SIG-M5 (cell line): Measurements from ENCODE around the gene FBXL20.

Experiments used
- DNase-seq: peaks from one replicate; lab custom pipeline; 2025; lab: John Stamatoyannopoulos, UW

Gene FBXL20

DNA sequence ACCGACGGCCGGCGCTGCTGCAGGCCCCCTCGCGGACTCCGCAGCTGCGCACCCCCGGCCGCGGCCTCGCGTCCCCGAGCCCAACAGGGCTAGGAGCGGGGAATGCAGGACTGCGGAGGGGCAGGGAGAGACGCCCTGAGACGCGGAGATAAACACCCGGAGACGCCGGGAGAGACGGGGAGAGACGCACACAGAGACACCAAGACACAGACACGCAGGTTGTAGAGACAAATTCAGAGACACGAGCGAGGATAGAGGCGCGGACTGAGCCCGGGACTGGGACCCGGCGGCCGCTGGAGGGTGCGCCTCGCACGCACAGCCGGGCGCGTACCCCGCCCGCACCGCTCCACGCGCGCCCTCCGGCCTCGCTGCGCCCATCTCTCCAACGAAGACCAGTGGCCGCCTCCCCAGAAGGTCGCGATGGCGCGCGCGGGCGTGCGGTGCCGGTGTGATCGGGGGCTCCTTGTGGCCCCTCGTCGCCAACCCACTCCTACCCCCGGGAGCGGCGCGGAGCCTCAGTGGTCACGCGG, 176.6 kb downstream of the FBXL20 start:
- DNase-seq: no peak

DNA sequence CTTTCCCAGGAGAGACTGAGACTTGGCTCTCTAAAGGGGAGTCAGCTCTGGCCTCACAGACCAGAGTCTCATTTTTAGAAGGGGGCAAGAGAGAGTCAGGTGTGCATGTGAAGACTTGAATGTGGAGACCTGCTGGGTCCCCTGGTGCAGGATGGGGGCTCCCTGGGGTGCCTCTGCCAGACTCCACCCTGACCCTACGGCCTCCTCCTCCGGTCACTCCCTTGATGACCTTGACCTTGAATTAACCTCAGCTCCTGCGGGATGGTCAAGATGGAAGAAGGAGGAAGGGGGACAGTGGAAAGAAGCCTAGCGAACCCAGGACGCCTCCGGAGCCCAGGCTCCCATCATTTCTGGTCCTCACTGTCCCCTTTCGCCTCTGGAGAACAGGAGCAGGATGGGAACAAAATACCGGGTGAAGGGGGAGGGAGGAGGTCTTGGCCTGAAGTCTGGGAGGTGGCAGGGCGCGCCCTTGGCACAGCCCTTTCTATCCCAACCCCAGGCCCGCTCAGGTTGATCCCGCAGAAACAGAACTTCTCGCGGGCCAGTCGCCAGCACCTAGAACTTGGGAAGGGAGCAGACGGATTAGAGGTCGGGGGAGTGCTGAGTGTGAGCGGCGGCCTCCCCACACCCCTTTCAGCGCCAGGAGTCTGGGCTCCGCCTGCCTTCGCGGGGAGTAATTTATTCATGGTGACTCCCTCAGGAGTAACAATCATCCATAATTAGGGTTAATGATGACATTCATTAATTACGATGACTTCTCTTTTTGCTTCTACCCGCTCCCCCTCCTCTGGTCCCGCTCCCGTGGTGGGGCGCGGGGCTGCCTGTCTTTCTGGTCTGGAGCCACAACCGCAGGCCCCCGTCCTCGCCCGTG, 177.3 kb downstream of the FBXL20 start:
- DNase-seq: no peak

DNA sequence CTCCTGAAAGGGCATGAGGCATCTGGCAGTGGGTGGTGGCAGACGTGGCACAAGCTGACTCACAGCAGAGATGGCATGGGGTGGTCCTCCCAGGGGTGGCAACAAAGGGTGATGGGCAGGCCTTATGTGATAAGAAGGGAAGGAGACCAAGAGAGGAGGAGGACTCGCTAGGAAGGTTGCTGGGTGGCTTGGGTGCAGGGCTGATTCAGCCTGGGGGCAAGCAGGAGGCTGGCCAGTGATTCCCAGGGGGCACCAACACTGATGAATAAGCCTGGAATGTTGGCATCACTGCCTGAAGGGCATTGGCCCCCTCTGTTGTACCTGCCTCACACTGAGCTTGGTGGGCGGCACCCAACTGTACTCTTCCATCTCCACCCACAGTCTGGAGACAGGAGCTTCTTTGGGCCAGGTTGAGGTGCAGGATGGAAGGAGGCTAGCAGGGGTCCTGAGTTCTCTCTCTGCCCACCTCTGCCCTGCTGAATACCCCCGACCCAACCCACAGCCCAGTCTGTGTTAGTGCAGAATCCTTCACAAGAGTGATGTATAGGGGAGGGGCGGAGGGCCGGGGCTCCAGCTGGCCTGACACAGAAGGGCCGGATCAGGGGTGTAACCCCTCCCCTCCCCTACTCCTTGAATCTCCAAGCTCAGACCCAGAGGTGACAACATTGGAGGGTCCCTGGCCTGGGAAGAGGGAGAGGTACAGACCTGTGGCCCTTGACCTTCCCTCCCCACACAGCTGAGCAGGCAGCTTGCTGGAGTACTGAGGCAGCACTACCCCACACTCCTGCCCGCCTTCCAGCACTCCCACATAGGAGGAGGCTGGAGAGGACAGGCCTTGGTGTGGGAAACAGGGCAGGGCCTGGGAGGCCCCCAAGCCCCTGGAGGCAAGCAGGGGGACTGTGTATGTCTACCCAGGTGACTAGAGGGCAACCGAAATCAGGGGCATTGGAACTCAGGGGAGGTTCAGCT, 178.3 kb downstream of the FBXL20 start:
- DNase-seq: no peak

DNA sequence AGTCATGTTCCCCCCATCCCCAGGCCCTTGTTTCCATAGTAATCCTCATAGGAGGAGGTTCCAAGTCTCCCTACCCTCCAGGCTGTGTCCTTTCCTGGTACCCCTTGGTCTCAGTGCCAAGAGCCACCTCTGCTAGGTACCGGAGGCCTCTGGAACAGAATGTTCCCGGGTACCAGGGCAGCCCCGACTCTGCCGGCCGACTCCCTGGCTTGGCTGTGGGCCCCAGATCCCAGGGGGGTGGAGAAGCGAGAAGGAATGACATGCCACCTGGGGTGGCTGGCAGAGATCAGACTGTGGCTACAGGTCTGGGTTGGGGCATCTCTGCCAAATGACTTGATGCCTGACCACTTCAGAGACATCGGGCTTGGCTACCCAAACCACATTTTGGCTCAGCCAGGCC, 179.3 kb downstream of the FBXL20 start:
- no peak for DNase-seq

DNA sequence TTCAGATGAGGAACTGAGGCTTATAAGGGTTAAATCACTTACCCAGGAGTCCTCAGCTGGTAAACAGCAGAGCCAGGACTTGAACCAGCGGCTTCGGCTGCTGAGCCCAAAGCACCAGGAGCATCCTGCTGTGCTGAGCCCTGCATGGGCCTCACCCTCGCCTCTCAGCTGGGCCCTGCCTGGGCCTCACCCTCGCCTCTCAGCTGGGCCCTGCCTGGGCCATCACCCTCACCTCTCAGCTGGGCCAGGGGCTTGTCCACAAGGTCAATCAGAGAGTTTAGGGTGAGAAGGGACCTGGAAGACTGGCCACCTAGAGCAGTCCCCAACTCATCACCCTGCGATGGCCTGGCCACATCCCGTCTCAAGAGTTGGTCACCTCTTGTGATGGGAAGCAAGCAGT, 179.9 kb downstream of the FBXL20 start:
- DNase-seq: no peak

DNA sequence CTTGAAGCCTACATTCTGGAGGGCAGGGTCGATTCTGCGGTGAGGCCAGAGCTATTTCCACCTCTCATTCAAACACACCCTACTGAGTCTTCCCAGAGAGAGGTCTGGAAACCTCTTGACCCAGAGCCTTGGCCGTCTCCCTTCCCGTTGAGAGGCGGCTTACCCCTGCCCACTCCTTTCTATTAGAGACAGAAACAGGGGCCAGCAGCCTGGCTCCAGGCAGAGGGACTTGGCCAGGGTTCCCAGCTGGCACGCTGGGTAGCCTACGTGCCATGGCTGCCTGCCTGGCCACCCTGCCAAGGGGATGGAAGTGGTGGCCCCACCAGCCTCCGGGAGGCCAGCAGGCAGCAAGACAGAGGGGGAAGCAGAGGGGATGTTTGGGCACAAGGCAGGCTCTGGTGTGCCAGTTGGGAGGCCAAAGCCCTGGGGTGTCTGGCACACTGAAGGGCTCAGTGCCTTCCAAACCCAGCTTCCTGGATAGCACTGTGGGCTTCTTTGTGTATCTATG, 181.7 kb downstream of the FBXL20 start:
- no peak for DNase-seq

DNA sequence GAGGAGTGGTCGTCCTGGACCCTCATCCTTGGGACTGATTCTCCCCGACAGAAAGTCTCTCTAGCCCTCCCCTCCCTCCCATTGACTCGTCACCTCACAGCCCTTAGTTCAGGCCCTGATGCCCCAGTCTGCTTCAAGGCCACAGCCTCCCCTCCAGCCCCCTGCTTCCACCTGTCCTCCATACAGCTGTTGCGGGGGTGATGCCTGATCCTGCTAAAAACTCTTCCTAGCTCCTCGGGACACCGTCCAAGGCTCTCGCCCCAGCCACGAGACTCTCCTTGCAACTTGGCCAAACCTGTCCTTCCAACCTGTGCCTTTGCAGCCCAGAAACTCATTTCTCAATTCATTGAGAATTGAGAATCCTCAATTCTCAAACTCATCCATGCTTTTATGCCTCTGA, 182.5 kb downstream of the FBXL20 start:
- DNase-seq: no peak

DNA sequence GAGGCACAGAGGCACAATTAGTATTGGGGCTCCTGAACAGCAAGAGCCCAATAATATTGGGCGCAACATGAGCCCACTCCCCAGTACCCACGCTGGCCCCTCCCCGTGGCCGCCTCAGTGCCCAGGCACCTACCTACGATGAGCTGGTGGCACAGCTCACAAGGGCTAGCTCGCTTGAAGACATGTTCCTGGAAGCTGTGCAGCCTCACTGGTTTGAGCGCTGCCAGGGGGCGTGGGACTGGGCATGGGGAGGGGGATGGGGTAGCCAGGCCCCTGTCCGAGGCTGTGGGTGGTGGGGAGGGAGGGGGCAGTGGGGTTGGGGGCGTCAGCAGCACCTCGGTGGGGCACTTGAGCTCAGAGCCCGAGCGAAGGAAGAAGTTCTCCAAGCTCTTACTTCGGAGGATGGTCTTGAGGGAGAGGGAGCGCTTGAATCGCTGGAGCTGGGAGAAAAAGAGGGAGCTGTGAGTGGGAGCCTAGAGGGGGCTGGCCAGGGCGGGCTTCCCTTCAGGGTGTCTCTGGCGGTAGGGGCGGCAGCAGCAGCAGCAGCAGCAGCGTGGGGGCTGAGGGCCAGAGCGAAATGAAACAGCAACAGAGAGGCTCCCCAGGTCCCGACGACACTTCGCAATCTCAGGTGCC, 183.6 kb downstream of the FBXL20 start:
- no peak for DNase-seq

DNA sequence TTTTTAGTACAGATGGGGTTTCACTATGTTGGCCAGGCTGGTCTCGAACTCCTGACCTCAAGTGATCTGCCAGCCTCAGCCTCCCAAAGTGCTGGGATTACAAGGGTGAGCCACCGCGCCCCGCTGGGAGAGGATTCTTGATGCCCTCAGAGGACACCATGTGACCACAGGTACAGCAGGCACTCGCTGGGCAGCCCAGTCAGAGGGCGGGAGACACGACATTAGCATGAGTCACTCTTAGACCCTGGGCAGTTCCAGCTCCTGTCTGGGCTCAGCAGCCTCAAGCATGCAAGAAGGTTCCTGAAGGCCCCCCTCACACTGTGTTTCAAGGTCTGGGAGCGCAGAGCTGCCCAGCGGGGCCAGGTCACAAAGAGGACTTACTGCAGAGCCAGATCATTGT, 187.6 kb downstream of the FBXL20 start:
- DNase-seq: no peak

DNA sequence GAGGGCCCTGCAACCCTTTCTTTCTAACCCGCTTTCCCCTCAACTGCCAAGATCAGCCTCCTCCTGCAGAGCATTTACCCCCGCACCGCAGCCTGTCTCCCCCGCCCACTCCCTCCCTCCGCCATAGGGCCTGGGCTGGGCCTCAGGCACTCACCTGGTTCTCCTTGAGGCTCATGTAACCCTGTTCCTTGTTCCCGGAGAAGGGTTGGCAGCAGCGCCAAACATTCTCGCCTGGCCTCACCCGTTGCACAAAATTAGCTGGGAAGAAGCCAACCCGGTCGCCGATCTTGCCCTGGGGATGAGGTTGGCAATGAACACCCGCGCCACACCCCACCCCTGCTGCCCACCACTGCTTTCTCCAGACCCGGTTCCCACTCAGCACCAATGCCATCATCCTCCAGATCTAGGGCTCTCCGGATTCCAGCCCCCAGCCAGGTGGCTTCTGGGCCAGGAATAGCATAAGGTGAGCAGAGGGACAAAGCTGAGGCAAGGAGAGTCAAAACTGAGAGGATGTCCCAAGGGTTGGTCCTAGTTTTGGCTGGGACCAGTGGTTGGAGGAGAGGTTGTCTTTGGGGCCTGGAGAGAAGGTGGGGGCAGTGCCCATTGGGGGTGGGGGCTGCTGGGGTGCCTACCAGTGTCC, 188.5 kb downstream of the FBXL20 start:
- no peak for DNase-seq

DNA sequence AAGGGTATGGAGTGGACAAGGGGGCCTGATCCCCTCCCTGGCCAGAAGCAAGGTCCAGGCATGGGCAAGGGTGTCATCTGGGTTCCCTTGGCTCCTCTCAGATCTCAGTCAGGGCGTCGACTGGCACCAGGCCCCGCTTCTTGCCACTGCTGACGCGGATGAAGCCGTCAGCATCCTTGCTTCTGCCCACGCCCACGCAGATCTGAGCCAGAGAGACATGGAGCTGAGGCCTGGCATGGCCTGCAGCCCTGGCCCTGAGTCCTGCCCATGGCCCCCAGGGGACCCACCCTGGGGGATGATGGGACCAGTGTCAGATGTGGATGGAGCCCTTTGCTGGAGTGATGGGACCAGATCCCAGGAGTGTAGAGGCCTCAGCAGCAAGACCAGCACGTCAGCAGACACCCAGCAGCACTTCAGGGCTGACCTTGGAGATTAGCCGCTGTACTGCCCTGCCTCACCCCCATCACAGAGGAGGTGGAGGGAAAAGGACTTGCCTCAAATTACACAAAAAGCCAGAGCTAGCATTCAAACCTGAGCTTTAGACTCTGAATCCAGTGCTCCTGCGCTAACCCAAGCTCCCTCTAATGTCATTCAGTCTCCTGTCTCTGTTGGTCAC, 189.1 kb downstream of the FBXL20 start:
- DNase-seq: no peak

DNA sequence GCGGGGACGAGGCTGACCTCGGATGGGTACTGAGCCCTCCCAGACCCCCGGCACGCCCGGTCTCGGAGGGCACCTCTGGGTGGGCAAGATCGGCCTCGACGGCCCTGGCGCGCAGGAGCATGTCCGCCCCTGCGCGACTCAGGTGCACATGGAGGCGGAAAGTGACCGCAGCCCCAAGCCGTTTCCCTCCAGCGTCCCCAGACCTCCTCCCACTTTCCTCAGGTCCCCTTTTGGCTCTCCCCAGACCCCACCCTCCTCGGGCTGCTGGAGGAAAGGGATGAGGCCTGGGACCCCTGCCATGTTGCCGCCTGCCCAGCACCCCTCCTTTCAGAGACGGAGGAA, 191.4 kb downstream of the FBXL20 start:
- no peak for DNase-seq

DNA sequence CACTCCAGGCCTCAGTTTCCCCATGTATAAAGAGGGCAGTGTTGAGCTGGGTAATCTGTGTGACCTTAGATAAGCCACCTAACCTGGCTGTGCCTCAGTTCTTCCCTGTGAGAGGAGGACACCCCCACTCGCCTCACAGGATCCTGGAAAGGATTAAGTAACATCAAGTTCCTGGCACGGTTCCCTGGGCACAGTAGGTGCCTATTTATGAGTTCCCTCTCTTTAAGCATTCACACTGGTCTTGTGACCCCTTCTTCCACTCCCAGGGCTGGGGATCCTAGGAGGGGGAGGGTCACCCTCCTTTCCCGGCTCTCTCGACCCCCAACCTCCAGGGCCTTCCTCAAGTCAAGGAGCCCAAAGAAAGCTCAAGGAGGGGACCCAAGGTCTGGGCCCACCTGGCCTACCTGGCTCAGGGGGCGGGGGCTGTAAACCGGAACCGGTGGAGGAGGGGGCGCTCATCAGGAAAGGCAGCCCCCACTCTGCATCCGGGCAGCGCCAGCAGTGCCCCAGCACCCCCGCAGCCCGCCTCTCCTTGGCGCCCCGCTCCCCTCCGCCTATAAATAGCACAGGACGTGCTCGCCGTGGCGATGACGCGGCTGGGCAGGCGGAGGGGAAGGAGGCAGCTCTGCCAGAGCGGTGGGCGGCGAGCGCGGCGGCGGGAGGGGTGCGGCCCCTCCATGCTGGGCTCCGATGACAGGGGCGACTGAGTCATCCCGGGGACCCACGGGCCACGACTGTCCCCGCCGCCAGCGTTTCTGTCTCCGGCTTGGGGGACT, 191.9 kb downstream of the FBXL20 start:
- DNase-seq: no peak

DNA sequence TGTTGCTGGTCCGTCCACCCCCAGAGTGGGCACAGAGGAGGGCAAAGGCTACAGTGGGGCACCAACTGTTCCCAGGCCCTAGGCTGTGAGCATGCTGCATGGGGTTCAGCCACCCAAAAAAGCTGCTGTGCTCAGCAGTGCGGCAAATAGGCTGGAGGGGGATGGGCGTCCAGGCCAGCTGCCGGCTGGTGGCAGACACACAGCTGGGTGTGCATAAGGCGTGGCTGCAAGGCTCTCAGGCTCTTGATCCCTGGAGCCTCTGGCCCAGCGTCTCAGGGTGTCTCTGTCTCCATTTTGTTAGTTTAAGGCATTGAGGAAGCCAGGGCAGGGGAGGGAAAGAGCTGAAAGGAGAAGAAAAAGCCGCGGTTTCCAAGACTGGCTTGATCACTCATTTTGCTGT, 192.5 kb downstream of the FBXL20 start:
- DNase-seq: no peak

DNA sequence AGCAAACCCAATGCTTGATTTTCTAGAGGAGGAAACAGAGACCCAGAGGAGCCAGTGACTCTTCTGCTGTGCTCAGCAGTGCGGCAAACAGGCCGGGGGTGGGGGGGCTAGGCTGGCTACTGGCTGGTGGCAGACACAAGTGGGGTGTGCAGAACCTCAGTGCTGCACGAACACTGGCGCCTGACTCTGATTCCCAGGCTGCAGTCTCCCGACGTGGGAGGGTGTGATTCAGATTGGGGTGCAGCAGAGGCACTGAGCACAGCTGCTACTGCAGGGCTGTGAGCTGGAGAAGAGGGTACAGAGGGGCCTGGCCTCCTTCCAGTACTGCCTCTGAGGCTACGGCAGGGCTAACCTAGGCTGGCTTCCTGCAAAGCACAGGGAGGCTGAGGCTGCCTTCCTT, 193.3 kb downstream of the FBXL20 start:
- DNase-seq: no peak

DNA sequence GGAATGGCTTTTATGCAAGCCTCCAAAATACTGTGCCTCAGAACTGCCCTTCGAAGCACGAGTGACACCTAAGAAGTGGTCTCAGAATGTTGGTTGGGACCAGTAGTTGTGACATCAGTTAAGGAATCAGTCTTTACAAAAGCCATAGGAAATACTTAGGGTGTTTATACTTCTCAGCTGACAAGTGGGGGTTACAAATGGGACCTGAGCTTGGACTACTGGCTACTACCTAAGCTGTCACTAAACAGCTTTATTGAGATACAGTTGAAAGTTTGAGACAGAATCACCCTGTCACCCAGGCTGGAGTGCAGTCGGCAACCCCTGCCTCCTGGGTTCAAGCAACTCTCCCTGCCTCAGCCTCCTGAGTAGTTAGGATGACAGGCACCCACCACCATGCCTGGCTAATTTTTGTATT, 196.3 kb downstream of the FBXL20 start:
- DNase-seq: no peak

DNA sequence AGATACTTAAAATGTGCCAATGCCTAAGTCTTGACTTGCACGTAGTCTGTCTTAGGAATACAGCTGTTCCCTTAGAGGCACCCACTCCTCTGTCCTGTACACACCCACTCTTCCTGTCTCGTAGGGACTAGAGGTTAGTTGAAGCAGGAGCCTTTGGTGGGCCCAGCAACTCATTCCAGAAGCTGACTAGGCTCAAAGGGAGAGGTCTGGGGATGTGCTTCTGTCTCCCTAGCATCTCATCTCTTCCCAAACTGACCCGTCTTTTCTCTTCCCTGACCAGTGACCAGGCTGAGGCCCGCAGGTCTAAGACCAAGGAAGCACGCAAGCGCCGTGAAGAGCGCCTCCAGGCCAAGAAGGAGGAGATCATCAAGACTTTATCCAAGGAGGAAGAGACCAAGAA, 197.2 kb downstream of the FBXL20 start:
- no peak for DNase-seq
